Dendritic cell treated with granulocyte-macrophage colony-stimulating factor and Interleukin-4, amounts not matched to agents 40 ng/mL and 50 ng/mL, for 4 days (primary cell): Measurements from ENCODE around the gene CCDC177.

Experiments
- H3K27ac Mint-ChIP-seq: one replicate; pipeline ENCODE4 v1.8.0; 2022; ENCODE audit warnings: mild to moderate bottlenecking, mixed read lengths
- H3K27me3 Mint-ChIP-seq: one replicate; pipeline ENCODE4 v1.8.0; 2022; ENCODE audit warnings: mild to moderate bottlenecking, mixed read lengths
- H3K36me3 Mint-ChIP-seq: one replicate; pipeline ENCODE4 v1.8.0; 2022; ENCODE audit warnings: low read depth, mixed read lengths
- H3K4me1 Mint-ChIP-seq: one replicate; pipeline ENCODE4 v1.8.0; 2022; ENCODE audit warnings: low read depth, mixed read lengths
- H3K4me3 Mint-ChIP-seq: one replicate; pipeline ENCODE4 v1.8.0; 2022; ENCODE audit warnings: mild to moderate bottlenecking, moderate library complexity, mixed read lengths
- H3K9me3 Mint-ChIP-seq: one replicate; pipeline ENCODE4 v1.8.0; 2022; ENCODE audit warnings: mixed read lengths
- intact Hi-C: fragments of 100-400 bp; cut with micrococcal nuclease; formaldehyde crosslinking; loops from one replicate; pipeline ENCODE4 v1.15.0; 2022

Gene CCDC177

GRCh38 chr14:69522026-69522425, 52.6 kb downstream of the CCDC177 start:
- no peaks in the 10 kb centered on the region for H3K4me1 Mint-ChIP-seq
- no peaks in the 10 kb centered on the region for H3K36me3 Mint-ChIP-seq
- intact Hi-C loops = no loop called here

More at GRCh38 chr14:69522026-69522425, 52.6 kb downstream of the CCDC177 start:
- Mint-ChIP-seq H3K4me3 (no peak overlapping the region), H3K27me3 (peaks cover 16% of the 10 kb centered on the region), H3K27ac (no peak overlapping the region), H3K9me3 (no peaks in the 10 kb centered on the region)
